T-helper 22 cell (primary cell): ENCODE data around the gene DSE.

ENCODE experiments used
- DNase-seq: peaks from one replicate; pipeline ENCODE4 v3.0.0-alpha.2; 2020; ENCODE audit warnings: low read depth

DSE gene

GRCh38 chr6:116412270-116412669 lies 41.5 kb downstream of the DSE start:
- DNase-seq, result no peak

GRCh38 chr6:116413357-116413756 lies 42.6 kb downstream of the DSE start:
- no peak for DNase-seq

- no peak for DNase-seq
Measured at GRCh38 chr6:116417661-116418060, 46.9 kb downstream of the DSE start.

GRCh38 chr6:116419069-116419786 lies 48.5 kb downstream of the DSE start:
- DNase-seq, result no peak

GRCh38 chr6:116420341-116420740 lies 49.6 kb downstream of the DSE start:
- DNase-seq, result no peak

GRCh38 chr6:116422238-116422637 lies 51.5 kb downstream of the DSE start:
- no peak for DNase-seq

GRCh38 chr6:116424001-116424400 lies 53.3 kb downstream of the DSE start:
- no peak for DNase-seq

GRCh38 chr6:116426551-116426950 lies 55.8 kb downstream of the DSE start:
- no peak for DNase-seq

GRCh38 chr6:116429111-116429510 lies 58.4 kb downstream of the DSE start:
- no peak for DNase-seq

GRCh38 chr6:116430860-116431259 lies 60.1 kb downstream of the DSE start:
- no peak for DNase-seq

GRCh38 chr6:116431964-116432595 lies 61.3 kb downstream of the DSE start:
- no peak for DNase-seq

GRCh38 chr6:116433206-116433712 lies 62.5 kb downstream of the DSE start:
- DNase-seq, result no peak

GRCh38 chr6:116434056-116434725 lies 63.4 kb downstream of the DSE start:
- DNase-seq, result no peak

- DNase-seq, result no peak
Measured at GRCh38 chr6:116436586-116436985, 65.8 kb downstream of the DSE start.

- no peak for DNase-seq
Measured at GRCh38 chr6:116437656-116438055, 66.9 kb downstream of the DSE start.

GRCh38 chr6:116438590-116439448 lies 68.1 kb downstream of the DSE start:
- no peak for DNase-seq

- DNase-seq, result no peak
Measured at GRCh38 chr6:116439522-116440051, 68.8 kb downstream of the DSE start.

GRCh38 chr6:116443105-116443504 lies 72.4 kb downstream of the DSE start:
- DNase-seq, result no peak

GRCh38 chr6:116444092-116444491 lies 73.3 kb downstream of the DSE start:
- no peak for DNase-seq

- no peak for DNase-seq
Measured at GRCh38 chr6:116444575-116444974, 73.8 kb downstream of the DSE start.

GRCh38 chr6:116445102-116445501 lies 74.4 kb downstream of the DSE start:
- DNase-seq, result no peak

GRCh38 chr6:116446399-116446798 lies 75.7 kb downstream of the DSE start:
- DNase-seq, result no peak
